ENCODE measurements around the gene MRM3. TPM values are rescaled to one million over a fixed set of nuclear protein-coding genes. Genes with fewer than 3 reads are reported as not detected.

Gene MRM3
- total RNA-seq, 4 donors from 2014 or later: 1.00 to 13.4 (median 12.5) TPM; not detected in 1

GRCh38 chr17:812638-813204 is 30.6 kb downstream of the MRM3 start:
- Histone ChIP-seq H3K27ac (no peak overlapping the region), H3K9me3 (no peaks in the 10 kb centered on the region), H3K4me3 (no peak overlapping the region), H3K4me1 (no peaks in the 10 kb centered on the region), H3K36me3 (no peaks in the 10 kb centered on the region), H3K27me3 (no peaks in the 10 kb centered on the region)
- in situ Hi-C loops (cut with MboI; ENCODE audit: low pct_ligation_motif_present in 1 of 4, low pct_unique_long_range_greater_than_20kb in 1 of 4, low sequenced_read_pairs in 3 of 4): no loop called here
- intact Hi-C loops (cut with DNase I; ENCODE audit: low total_unique reads): no loop called here
- no peak for DNase-seq
- 90 to 94% methylated on average over 7 to 14 of the region's 14 CpGs for WGBS, 2 donors (ENCODE audit: low coverage in 1 of 2)
- TF ChIP-seq EP300 (IDR thresholded peaks at IDR 0.05; ENCODE audit: low read depth) (no peak), CTCF (IDR thresholded peaks at IDR 0.05) (no peak), POLR2A (IDR thresholded peaks at IDR 0.05) (no peak), POLR2AphosphoS5 (IDR thresholded peaks at IDR 0.05) (no peak)

DNA sequence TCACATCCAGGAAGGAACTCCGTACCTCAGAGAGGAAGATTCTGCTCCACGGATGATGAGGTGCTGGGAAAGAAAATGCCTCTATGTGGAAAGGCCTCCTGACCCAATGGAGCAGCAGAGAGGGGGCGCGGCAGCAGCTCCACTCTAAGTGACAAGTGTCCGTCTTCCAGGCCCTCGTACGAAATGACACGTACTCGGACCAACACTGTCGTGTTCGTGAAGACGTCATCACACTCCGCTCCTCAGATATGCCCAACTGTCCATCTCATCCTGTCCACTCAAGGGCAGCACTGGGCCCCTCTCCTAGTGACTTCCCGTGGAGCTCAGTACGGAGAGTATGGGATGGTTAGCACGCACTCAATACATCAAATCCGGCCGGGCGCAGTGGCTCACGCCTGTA is 32.2 kb downstream of the MRM3 start:
- no peak for DNase-seq
- H3K9me3 ChIP-seq: no peaks in the 10 kb centered on the region
- in situ Hi-C loops (cut with MboI; ENCODE audit: low pct_ligation_motif_present in 1 of 4, low pct_unique_long_range_greater_than_20kb in 1 of 4, low sequenced_read_pairs in 3 of 4) (no loop called here), intact Hi-C loops (cut with DNase I; ENCODE audit: low total_unique reads) (no loop called here)
- H3K36me3 ChIP-seq: no peaks in the 10 kb centered on the region
- H3K27ac ChIP-seq: no peak overlapping the region
- TF ChIP-seq POLR2A (IDR thresholded peaks at IDR 0.05): no peak
- no peak for TF ChIP-seq CTCF (IDR thresholded peaks at IDR 0.05)
- no peak for TF ChIP-seq EP300 (IDR thresholded peaks at IDR 0.05; ENCODE audit: low read depth)
- TF ChIP-seq POLR2AphosphoS5 (IDR thresholded peaks at IDR 0.05): no peak
- 91% methylated on average over 20 of the region's 20 CpGs; no CpG with 5 or more reads in 1 of the 2 donors for WGBS, 2 donors (ENCODE audit: low coverage in 1 of 2)
- H3K27me3 ChIP-seq: no peaks in the 10 kb centered on the region
- H3K4me1 ChIP-seq: no peaks in the 10 kb centered on the region
- H3K4me3 ChIP-seq: no peak overlapping the region

- in situ Hi-C loops (cut with MboI; ENCODE audit: low pct_ligation_motif_present in 1 of 4, low pct_unique_long_range_greater_than_20kb in 1 of 4, low sequenced_read_pairs in 3 of 4): no loop called here
- intact Hi-C loops (cut with DNase I; ENCODE audit: low total_unique reads): no loop called here
- no peak for DNase-seq
- no peaks in the 10 kb centered on the region for H3K4me1 ChIP-seq
- no peak for TF ChIP-seq EP300 (IDR thresholded peaks at IDR 0.05; ENCODE audit: low read depth)
- TF ChIP-seq POLR2AphosphoS5 (IDR thresholded peaks at IDR 0.05): no peak
- TF ChIP-seq POLR2A (IDR thresholded peaks at IDR 0.05): no peak
- no peak for TF ChIP-seq CTCF (IDR thresholded peaks at IDR 0.05)
- no peaks in the 10 kb centered on the region for H3K27me3 ChIP-seq
- no peak overlapping the region for H3K27ac ChIP-seq
- H3K36me3 ChIP-seq: no peaks in the 10 kb centered on the region
- no peaks in the 10 kb centered on the region for H3K9me3 ChIP-seq
- WGBS, 2 donors (ENCODE audit: low coverage in 1 of 2): 88 to 93% methylated on average over 4 to 17 of the region's 19 CpGs
- H3K4me3 ChIP-seq: no peak overlapping the region
These were observed 37.1 kb downstream of the MRM3 start for GRCh38 chr17:819251-819650.

DNA sequence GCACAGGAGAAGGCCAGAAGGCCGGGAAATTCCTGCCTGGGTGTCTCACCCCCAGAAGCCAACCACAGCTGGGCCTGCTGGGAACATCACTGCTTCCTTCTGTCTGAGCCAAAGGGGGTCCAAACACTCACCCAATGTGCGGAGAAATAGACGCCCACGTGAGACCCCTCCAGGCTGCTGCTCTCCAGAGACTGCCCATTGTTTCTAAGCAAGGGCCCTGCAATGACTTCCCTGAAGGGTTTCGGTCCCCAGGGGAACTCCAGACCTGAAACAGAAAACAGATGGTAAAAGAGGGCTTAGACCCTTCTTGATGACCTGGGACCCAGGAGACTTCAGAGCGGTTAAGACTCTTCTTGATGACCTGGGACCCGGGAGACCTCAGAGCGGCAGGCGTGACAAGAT is 41.3 kb downstream of the MRM3 start:
- H3K9me3 ChIP-seq: no peaks in the 10 kb centered on the region
- WGBS, 2 donors (ENCODE audit: low coverage in 1 of 2): 80 to 87% methylated on average over 5 to 9 of the region's 9 CpGs
- H3K4me1 ChIP-seq: no peaks in the 10 kb centered on the region
- no peak for DNase-seq
- in situ Hi-C loops (cut with MboI; ENCODE audit: low pct_ligation_motif_present in 1 of 4, low pct_unique_long_range_greater_than_20kb in 1 of 4, low sequenced_read_pairs in 3 of 4) (no loop called here), intact Hi-C loops (cut with DNase I; ENCODE audit: low total_unique reads) (no loop called here)
- H3K36me3 ChIP-seq: no peaks in the 10 kb centered on the region
- H3K27ac ChIP-seq: no peak overlapping the region
- H3K4me3 ChIP-seq: no peak overlapping the region
- TF ChIP-seq POLR2A (IDR thresholded peaks at IDR 0.05) (no peak), CTCF (IDR thresholded peaks at IDR 0.05) (no peak), EP300 (IDR thresholded peaks at IDR 0.05; ENCODE audit: low read depth) (no peak), POLR2AphosphoS5 (IDR thresholded peaks at IDR 0.05) (no peak)
- H3K27me3 ChIP-seq: no peaks in the 10 kb centered on the region

All from transverse colon (tissue), 4 donors.